ENCODE data around the gene SYF2. TPM values are rescaled to one million over a fixed set of nuclear protein-coding genes. Genes with fewer than 3 reads are reported as not detected.

SYF2 gene
- total and polyA plus RNA-seq, 2 of the 13 experiments (the other 11 are each of a cell fraction or from before 2014, with no cell fraction given) = 17.8 to 34.1 TPM

DNA sequence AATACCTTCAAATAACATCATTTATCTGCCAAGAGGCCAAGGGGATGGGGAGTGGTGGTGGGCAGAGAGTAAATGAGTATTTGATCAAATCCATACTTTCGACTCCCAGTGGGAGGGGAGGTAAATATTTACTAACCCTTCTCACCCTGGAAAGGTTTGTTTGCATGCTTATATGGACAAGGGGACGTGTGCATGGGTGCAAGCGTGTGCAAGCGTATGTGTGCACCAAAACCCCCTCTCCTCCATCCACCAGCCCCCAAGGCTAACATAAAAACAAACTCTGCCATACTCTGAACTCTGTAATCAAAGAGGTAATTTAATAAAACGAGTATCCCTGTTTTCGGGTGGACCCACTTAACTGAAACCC is 58.0 kb downstream of the SYF2 start (continued):
- TF ChIP-seq, protein P1, sequence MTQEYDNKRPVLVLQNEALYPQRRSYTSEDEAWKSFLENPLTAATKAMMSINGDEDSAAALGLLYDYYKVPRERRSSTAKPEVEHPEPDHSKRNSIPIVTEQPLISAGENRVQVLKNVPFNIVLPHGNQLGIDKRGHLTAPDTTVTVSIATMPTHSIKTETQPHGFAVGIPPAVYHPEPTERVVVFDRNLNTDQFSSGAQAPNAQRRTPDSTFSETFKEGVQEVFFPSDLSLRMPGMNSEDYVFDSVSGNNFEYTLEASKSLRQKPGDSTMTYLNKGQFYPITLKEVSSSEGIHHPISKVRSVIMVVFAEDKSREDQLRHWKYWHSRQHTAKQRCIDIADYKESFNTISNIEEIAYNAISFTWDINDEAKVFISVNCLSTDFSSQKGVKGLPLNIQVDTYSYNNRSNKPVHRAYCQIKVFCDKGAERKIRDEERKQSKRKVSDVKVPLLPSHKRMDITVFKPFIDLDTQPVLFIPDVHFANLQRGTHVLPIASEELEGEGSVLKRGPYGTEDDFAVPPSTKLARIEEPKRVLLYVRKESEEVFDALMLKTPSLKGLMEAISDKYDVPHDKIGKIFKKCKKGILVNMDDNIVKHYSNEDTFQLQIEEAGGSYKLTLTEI (CRISPR knock-in tag; conservative IDR thresholded peaks at IDR 0.05) = no peak
- TF ChIP-seq RARA (CRISPR knock-in tag; IDR thresholded peaks at IDR 0.05) (peak; percentile 86), GTF3A (CRISPR knock-in tag; conservative IDR thresholded peaks at IDR 0.05) (0 out of 2 replicates have a peak, but pooled peaks have one; percentile 2), ZNF232 (CRISPR knock-in tag; IDR thresholded peaks at IDR 0.05; ENCODE audit: borderline replicate concordance) (no peak), ZNF619 (CRISPR knock-in tag; IDR thresholded peaks at IDR 0.05) (no peak), DR1 (CRISPR knock-in tag; IDR thresholded peaks at IDR 0.05) (no peak), ZSCAN5A (CRISPR knock-in tag; IDR thresholded peaks at IDR 0.05; ENCODE audit: borderline replicate concordance) (peak; percentile 11; the same call in 1 of the 2 replicates), ZNF605 (CRISPR knock-in tag; IDR thresholded peaks at IDR 0.05) (peak; percentile 73; the same call in 1 of the 2 replicates), NR2C2 (CRISPR knock-in tag; IDR thresholded peaks at IDR 0.05; ENCODE audit: borderline replicate concordance) (no peak; the same call in 1 of the 2 replicates), HHEX (CRISPR knock-in tag; IDR thresholded peaks at IDR 0.05) (peak; percentile 67; the same call in 1 of the 2 replicates), CHD4 (IDR thresholded peaks at IDR 0.05; ENCODE audit: borderline replicate concordance, low read length) (peak; percentile 80; the same call in 1 of the 2 replicates), TBX3 (IDR thresholded peaks at IDR 0.05; ENCODE audit: borderline replicate concordance) (peak; percentile 91)
- TF ChIP-seq, protein P2, sequence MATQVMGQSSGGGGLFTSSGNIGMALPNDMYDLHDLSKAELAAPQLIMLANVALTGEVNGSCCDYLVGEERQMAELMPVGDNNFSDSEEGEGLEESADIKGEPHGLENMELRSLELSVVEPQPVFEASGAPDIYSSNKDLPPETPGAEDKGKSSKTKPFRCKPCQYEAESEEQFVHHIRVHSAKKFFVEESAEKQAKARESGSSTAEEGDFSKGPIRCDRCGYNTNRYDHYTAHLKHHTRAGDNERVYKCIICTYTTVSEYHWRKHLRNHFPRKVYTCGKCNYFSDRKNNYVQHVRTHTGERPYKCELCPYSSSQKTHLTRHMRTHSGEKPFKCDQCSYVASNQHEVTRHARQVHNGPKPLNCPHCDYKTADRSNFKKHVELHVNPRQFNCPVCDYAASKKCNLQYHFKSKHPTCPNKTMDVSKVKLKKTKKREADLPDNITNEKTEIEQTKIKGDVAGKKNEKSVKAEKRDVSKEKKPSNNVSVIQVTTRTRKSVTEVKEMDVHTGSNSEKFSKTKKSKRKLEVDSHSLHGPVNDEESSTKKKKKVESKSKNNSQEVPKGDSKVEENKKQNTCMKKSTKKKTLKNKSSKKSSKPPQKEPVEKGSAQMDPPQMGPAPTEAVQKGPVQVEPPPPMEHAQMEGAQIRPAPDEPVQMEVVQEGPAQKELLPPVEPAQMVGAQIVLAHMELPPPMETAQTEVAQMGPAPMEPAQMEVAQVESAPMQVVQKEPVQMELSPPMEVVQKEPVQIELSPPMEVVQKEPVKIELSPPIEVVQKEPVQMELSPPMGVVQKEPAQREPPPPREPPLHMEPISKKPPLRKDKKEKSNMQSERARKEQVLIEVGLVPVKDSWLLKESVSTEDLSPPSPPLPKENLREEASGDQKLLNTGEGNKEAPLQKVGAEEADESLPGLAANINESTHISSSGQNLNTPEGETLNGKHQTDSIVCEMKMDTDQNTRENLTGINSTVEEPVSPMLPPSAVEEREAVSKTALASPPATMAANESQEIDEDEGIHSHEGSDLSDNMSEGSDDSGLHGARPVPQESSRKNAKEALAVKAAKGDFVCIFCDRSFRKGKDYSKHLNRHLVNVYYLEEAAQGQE (IDR thresholded peaks at IDR 0.05; ENCODE audit: borderline replicate concordance in 1 of 2, low read depth in 1 of 2, low read length in 2 of 2) = no peak
- TF ChIP-seq, protein P3, sequence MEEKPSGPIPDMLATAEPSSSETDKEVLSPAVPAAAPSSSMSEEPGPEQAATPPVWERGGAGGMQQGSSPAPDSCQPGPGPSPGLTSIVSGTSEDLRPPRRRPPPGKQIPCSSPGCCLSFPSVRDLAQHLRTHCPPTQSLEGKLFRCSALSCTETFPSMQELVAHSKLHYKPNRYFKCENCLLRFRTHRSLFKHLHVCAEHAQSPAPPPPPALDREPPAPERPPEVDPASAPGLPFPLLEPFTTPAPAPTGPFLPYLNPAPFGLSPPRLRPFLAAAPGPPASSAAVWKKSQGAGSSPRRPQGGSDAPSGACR (CRISPR knock-in tag; IDR thresholded peaks at IDR 0.05) = 0 out of 2 replicates have a peak, but pooled peaks have one; percentile 49
- TF ChIP-seq, protein P4, sequence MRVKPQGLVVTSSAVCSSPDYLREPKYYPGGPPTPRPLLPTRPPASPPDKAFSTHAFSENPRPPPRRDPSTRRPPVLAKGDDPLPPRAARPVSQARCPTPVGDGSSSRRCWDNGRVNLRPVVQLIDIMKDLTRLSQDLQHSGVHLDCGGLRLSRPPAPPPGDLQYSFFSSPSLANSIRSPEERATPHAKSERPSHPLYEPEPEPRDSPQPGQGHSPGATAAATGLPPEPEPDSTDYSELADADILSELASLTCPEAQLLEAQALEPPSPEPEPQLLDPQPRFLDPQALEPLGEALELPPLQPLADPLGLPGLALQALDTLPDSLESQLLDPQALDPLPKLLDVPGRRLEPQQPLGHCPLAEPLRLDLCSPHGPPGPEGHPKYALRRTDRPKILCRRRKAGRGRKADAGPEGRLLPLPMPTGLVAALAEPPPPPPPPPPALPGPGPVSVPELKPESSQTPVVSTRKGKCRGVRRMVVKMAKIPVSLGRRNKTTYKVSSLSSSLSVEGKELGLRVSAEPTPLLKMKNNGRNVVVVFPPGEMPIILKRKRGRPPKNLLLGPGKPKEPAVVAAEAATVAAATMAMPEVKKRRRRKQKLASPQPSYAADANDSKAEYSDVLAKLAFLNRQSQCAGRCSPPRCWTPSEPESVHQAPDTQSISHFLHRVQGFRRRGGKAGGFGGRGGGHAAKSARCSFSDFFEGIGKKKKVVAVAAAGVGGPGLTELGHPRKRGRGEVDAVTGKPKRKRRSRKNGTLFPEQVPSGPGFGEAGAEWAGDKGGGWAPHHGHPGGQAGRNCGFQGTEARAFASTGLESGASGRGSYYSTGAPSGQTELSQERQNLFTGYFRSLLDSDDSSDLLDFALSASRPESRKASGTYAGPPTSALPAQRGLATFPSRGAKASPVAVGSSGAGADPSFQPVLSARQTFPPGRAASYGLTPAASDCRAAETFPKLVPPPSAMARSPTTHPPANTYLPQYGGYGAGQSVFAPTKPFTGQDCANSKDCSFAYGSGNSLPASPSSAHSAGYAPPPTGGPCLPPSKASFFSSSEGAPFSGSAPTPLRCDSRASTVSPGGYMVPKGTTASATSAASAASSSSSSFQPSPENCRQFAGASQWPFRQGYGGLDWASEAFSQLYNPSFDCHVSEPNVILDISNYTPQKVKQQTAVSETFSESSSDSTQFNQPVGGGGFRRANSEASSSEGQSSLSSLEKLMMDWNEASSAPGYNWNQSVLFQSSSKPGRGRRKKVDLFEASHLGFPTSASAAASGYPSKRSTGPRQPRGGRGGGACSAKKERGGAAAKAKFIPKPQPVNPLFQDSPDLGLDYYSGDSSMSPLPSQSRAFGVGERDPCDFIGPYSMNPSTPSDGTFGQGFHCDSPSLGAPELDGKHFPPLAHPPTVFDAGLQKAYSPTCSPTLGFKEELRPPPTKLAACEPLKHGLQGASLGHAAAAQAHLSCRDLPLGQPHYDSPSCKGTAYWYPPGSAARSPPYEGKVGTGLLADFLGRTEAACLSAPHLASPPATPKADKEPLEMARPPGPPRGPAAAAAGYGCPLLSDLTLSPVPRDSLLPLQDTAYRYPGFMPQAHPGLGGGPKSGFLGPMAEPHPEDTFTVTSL (CRISPR knock-in tag; IDR thresholded peaks at IDR 0.05; ENCODE audit: borderline replicate concordance) = peak; percentile 20; the same call in 1 of the 2 replicates
- TF ChIP-seq, protein P5, sequence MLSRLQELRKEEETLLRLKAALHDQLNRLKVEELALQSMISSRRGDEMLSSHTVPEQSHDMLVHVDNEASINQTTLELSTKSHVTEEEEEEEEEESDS (CRISPR knock-in tag; IDR thresholded peaks at IDR 0.05; ENCODE audit: borderline replicate concordance) = no peak

Measured in HepG2 (cell line).